ENCODE data around the gene PPAN.

PPAN gene

GRCh38 chr19:10137751-10138682, 31.9 kb downstream of the PPAN start:
- no peaks in the 10 kb centered on the region for H4K20me1 ChIP-seq (ENCODE audit: insufficient read depth)
- H3K4me1 ChIP-seq (ENCODE audit: low read depth, poor library complexity, severe bottlenecking): no peaks in the 10 kb centered on the region
- H3K27me3 ChIP-seq (ENCODE audit: insufficient read depth, low read depth): no peaks in the 10 kb centered on the region
- TF ChIP-seq, protein P1, sequence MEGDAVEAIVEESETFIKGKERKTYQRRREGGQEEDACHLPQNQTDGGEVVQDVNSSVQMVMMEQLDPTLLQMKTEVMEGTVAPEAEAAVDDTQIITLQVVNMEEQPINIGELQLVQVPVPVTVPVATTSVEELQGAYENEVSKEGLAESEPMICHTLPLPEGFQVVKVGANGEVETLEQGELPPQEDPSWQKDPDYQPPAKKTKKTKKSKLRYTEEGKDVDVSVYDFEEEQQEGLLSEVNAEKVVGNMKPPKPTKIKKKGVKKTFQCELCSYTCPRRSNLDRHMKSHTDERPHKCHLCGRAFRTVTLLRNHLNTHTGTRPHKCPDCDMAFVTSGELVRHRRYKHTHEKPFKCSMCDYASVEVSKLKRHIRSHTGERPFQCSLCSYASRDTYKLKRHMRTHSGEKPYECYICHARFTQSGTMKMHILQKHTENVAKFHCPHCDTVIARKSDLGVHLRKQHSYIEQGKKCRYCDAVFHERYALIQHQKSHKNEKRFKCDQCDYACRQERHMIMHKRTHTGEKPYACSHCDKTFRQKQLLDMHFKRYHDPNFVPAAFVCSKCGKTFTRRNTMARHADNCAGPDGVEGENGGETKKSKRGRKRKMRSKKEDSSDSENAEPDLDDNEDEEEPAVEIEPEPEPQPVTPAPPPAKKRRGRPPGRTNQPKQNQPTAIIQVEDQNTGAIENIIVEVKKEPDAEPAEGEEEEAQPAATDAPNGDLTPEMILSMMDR (conservative IDR thresholded peaks at IDR 0.05; ENCODE audit: low read depth, low read length): no peak
- H3K27ac ChIP-seq: no peak overlapping the region
- H3K79me2 ChIP-seq (ENCODE audit: insufficient read depth, low read depth): no peaks in the 10 kb centered on the region
- no peak overlapping the region for H2AFZ ChIP-seq (ENCODE audit: low read depth)
- peaks cover 21% of the 10 kb centered on the region; the same call in 1 of the 2 replicates for H3K36me3 ChIP-seq (ENCODE audit: insufficient read depth)
- no peak overlapping the region for H3K4me3 ChIP-seq (IDR thresholded peaks at IDR 0.05; ENCODE audit: insufficient read depth, low read depth, low read length)
- no peak overlapping the region for H3K9ac ChIP-seq
- H3K4me2 ChIP-seq: no peak overlapping the region

DNA sequence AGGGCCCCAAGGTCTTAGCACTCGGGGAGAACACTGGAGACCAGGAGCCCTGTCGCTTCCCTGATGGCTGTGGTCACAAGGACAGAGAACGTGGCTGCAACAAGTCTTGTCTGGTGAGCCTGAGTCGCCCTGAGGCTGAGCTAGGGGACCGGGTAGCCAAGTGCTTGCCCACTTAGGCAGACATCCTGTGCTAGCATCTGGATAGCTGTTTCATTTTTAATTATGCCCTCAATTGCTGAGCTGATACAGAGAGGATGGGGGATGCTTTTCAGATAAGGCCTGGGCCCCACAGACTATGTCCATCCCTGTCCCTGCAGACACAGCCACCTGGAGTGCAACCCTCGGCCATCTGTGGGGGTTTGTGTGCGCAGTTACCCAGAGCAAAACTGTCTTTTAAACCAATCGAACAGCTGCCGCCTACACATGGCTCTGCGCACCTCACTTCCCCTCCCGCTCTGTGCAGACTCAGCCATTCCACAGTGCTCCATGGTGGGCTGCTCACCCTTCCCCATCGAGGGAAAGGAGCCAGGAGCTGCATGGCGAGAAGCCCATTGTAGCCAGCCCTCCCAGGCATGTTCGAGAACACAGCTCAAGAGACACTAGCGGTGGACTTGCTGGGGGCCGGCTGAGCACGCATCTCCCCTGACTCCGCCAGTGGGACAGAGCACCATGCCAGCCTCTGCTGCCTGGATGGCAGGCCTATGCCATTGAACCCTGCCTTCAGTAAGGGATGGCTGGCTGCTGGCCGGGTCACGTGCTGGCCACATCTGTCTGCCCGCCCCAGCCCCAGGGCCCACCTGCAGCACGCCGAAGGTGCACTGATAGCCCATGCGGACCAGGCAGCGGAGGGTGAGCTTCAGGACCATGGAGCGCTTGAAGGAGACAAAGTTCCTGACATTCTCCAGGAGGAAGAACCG, 33.0 kb downstream of the PPAN start:
- peaks cover 29% of the 10 kb centered on the region; the same call in 1 of the 2 replicates for H3K36me3 ChIP-seq (ENCODE audit: insufficient read depth)

DNA sequence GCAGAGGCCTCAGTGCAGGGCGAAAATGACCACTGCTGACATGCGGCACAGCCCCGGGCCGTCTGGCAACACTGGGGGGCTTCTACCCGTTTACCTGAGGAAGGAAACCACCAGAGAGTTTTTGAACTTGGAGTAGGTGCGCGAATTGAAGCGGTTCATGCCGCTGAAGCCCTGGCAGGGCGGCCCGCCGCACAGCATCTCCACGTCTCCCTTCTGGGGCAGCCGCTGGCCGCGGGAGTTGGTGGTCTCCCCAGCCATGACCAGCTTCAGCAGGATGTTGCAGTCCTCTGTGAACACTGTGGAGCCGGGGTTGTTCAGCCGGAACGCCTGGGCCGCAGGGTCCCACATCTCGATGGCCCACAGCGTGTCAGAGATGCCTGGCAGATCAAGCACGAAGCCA, 33.8 kb downstream of the PPAN start:
- Histone ChIP-seq H3K4me3 (IDR thresholded peaks at IDR 0.05; ENCODE audit: insufficient read depth, low read depth, low read length) (no peak overlapping the region), H4K20me1 (ENCODE audit: insufficient read depth) (no peaks in the 10 kb centered on the region), H3K4me2 (no peak overlapping the region), H3K4me1 (ENCODE audit: low read depth, poor library complexity, severe bottlenecking) (no peaks in the 10 kb centered on the region), H3K79me2 (ENCODE audit: insufficient read depth, low read depth) (no peaks in the 10 kb centered on the region), H2AFZ (ENCODE audit: low read depth) (no peak overlapping the region), H3K9ac (no peak overlapping the region), H3K27me3 (ENCODE audit: insufficient read depth, low read depth) (no peaks in the 10 kb centered on the region), H3K27ac (no peak overlapping the region), H3K36me3 (ENCODE audit: insufficient read depth) (peaks cover 29% of the 10 kb centered on the region; the same call in 1 of the 2 replicates)
- TF ChIP-seq, protein P1 (conservative IDR thresholded peaks at IDR 0.05; ENCODE audit: low read depth, low read length): no peak

More for the DNA sequence above, 33.0 kb downstream of the PPAN start:
- Histone ChIP-seq H3K9ac (no peak overlapping the region), H3K27me3 (ENCODE audit: insufficient read depth, low read depth) (no peaks in the 10 kb centered on the region), H3K79me2 (ENCODE audit: insufficient read depth, low read depth) (no peaks in the 10 kb centered on the region), H2AFZ (ENCODE audit: low read depth) (no peak overlapping the region), H3K4me2 (no peak overlapping the region), H3K4me3 (IDR thresholded peaks at IDR 0.05; ENCODE audit: insufficient read depth, low read depth, low read length) (no peak overlapping the region), H3K27ac (no peak overlapping the region), H4K20me1 (ENCODE audit: insufficient read depth) (no peaks in the 10 kb centered on the region), H3K4me1 (ENCODE audit: low read depth, poor library complexity, severe bottlenecking) (no peaks in the 10 kb centered on the region)
- TF ChIP-seq, protein P1 (conservative IDR thresholded peaks at IDR 0.05; ENCODE audit: low read depth, low read length): no peak

- H3K4me3 ChIP-seq (IDR thresholded peaks at IDR 0.05; ENCODE audit: insufficient read depth, low read depth, low read length): no peak overlapping the region
- no peak overlapping the region for H2AFZ ChIP-seq (ENCODE audit: low read depth)
- H4K20me1 ChIP-seq (ENCODE audit: insufficient read depth): no peaks in the 10 kb centered on the region
- H3K4me1 ChIP-seq (ENCODE audit: low read depth, poor library complexity, severe bottlenecking): no peaks in the 10 kb centered on the region
- H3K4me2 ChIP-seq: no peak overlapping the region
- no peak overlapping the region for H3K27ac ChIP-seq
- H3K36me3 ChIP-seq (ENCODE audit: insufficient read depth): peaks cover 29% of the 10 kb centered on the region; the same call in 1 of the 2 replicates
- H3K79me2 ChIP-seq (ENCODE audit: insufficient read depth, low read depth): no peaks in the 10 kb centered on the region
- TF ChIP-seq, protein P1 (conservative IDR thresholded peaks at IDR 0.05; ENCODE audit: low read depth, low read length): no peak
- H3K27me3 ChIP-seq (ENCODE audit: insufficient read depth, low read depth): no peaks in the 10 kb centered on the region
- H3K9ac ChIP-seq: no peak overlapping the region
Observed at GRCh38 chr19:10141479-10141878, 35.3 kb downstream of the PPAN start.
